Right ventricle myocardium inferior (tissue), 1 donor: Measurements from ENCODE around the gene IFI6. TPM values are rescaled to one million over a fixed set of nuclear protein-coding genes. Genes with fewer than 3 reads are reported as not detected.
A peak's percentile ranks its signal among the peaks of the same experiment; 100 is the strongest.
"Not testable (repeated sequence)": the region's sequence is repeated elsewhere in the genome, so short reads cannot be mapped to it uniquely, and the experiment has no call there.

Experiments
- ATAC-seq: fragments of 200-7000 bp; cut with Tn5 transposase; one replicate; pipeline ENCODE4 v1.9.1; 2020; ENCODE audit warnings: mild to moderate bottlenecking, moderate library complexity
- DNase-seq: peaks from one replicate; pipeline ENCODE4 v3.0.0; 2021; ENCODE audit errors: missing footprints
- intact Hi-C: fragments of 100-400 bp; cut with DNase I; formaldehyde crosslinking; loops from one replicate; pipeline ENCODE4 v1.11.0; 2022
- total RNA-seq: library from RNA; stranded (reverse); fragmentation: NEBNext Ultra II Directional; extraction: Animal tissue kit (Norgen Biotek cat#: 25700); gene quantifications from one replicate; pipeline ENCODE4 v1.2.1, GENCODE V29; 2021
- donor health status: DM: no; HTN: yes; CAD: no; lungs with severe emphysema.

The IFI6 gene
- total RNA-seq, 1 donor from 2014 or later: 34.6 TPM

- ATAC-seq, DNase-seq, intact Hi-C loops: not testable (repeated sequence)
Observed at GRCh38 chr1:27680225-27680791, 8.3 kb upstream of the IFI6 start.

- intact Hi-C loops: no loop called here
- DNase-seq: no peak
Observed at GRCh38 chr1:27678747-27679146, 6.8 kb upstream of the IFI6 start.

GRCh38 chr1:27676410-27676809, 4.4 kb upstream of the IFI6 start:
- DNase-seq: no peak
- intact Hi-C loops: no loop called here
- ATAC-seq: no peak

More at GRCh38 chr1:27678747-27679146, 6.8 kb upstream of the IFI6 start:
- no peak for ATAC-seq

GRCh38 chr1:27672750-27673112, 739 bp upstream of the IFI6 start:
- intact Hi-C loops: loop anchor here (2.0 kb wide), 1 partner anchor 52 kb away; the partner anchor contains the start of gene FAM76A
- DNase-seq (no peak), ATAC-seq (no peak)

- intact Hi-C loops: loop anchor here (5.0 kb wide), 1 partner anchor 162 kb away; the partner anchor contains the start of gene PPP1R8
- ATAC-seq: no peak
- DNase-seq: no peak
Observed at GRCh38 chr1:27669876-27670275, 2.1 kb downstream of the IFI6 start.

GRCh38 chr1:27668808-27669723, 2.9 kb downstream of the IFI6 start:
- DNase-seq: peak; percentile 91
- ATAC-seq: no peak
- intact Hi-C loops: loop anchor here (5.0 kb wide), 1 partner anchor 163 kb away; the partner anchor contains the start of gene PPP1R8

- ATAC-seq: no peak
- no peak for DNase-seq
- intact Hi-C loops: loop anchor here (5.0 kb wide), 1 partner anchor 164 kb away; the partner anchor contains the start of gene PPP1R8
Observed at GRCh38 chr1:27668121-27668807, 3.7 kb downstream of the IFI6 start.

GRCh38 chr1:27666791-27667254, 5.2 kb downstream of the IFI6 start:
- intact Hi-C loops: loop anchor here (5.0 kb wide), 1 partner anchor 165 kb away; the partner anchor contains the start of gene PPP1R8
- ATAC-seq (no peak), DNase-seq (no peak)

GRCh38 chr1:27666294-27666693, 5.7 kb downstream of the IFI6 start:
- no peak for ATAC-seq
- DNase-seq: no peak
- intact Hi-C loops: loop anchor here (5.0 kb wide), 1 partner anchor 166 kb away; the partner anchor contains the start of gene PPP1R8

- DNase-seq (no peak), ATAC-seq (no peak)
- intact Hi-C loops: loop anchor here (5.0 kb wide), 1 partner anchor 167 kb away; the partner anchor contains the start of gene PPP1R8
Observed at GRCh38 chr1:27665016-27665651, 6.9 kb downstream of the IFI6 start.

- ATAC-seq (no peak), DNase-seq (no peak)
- intact Hi-C loops: loop anchor here (5.0 kb wide), 2 partner anchors 267 to 362 kb away; no protein-coding TSS in a partner anchor
Observed at GRCh38 chr1:27664291-27664690, 7.7 kb downstream of the IFI6 start.

GRCh38 chr1:27662707-27663393, 9.1 kb downstream of the IFI6 start:
- DNase-seq (peak; percentile 80), ATAC-seq (peak; percentile 72)
- intact Hi-C loops: loop anchor here (1.0 to 5.0 kb wide), 3 partner anchors 55 to 361 kb away; no protein-coding TSS in a partner anchor

- DNase-seq (no peak), ATAC-seq (no peak)
- intact Hi-C loops: loop anchor here (5.0 kb wide), 2 partner anchors 265 to 360 kb away; no protein-coding TSS in a partner anchor
Observed at GRCh38 chr1:27662261-27662660, 9.7 kb downstream of the IFI6 start.

- intact Hi-C loops: loop anchor here (2.0 to 5.0 kb wide), 3 partner anchors 15 to 359 kb away; no protein-coding TSS in a partner anchor
- ATAC-seq (no peak), DNase-seq (no peak)
Observed at GRCh38 chr1:27661412-27662075, 10.4 kb downstream of the IFI6 start.

- intact Hi-C loops: loop anchor here (2.0 to 5.0 kb wide), 3 partner anchors 14 to 358 kb away; no protein-coding TSS in a partner anchor
- ATAC-seq (no peak), DNase-seq (no peak)
Observed at GRCh38 chr1:27660300-27660835, 11.6 kb downstream of the IFI6 start.

GRCh38 chr1:27659497-27660299, 12.3 kb downstream of the IFI6 start:
- intact Hi-C loops: loop anchor here (2.0 to 5.0 kb wide), 4 partner anchors 13 to 357 kb away; no protein-coding TSS in a partner anchor
- DNase-seq: peak; percentile 98
- ATAC-seq: peak; percentile 87
